GM18508 (cell line): ENCODE measurements around the gene GGT6.
"Not testable (repeated sequence)": the region's sequence is repeated elsewhere in the genome, so short reads cannot be mapped to it uniquely, and the experiment has no call there.

Experiments
- ATAC-seq: cut with Tn5 transposase; IDR thresholded peaks from one replicate; pipeline ENCODE4 v1.9.1; 2021; ENCODE audit warnings: moderate number of reproducible peaks; ENCODE audit not compliant: insufficient read depth, unreplicated experiment

Gene GGT6

GRCh38 chr17:4560421-4560820 is at the start of gene GGT6:
GGT6 (minus strand) TSS chr17:4560577; CDS start chr17:4560521, 56 bp downstream.
- no peak for ATAC-seq

GRCh38 chr17:4610162-4610561 is 49.8 kb upstream of the GGT6 start:
- no peak for ATAC-seq

GRCh38 chr17:4609761-4610160 is 49.4 kb upstream of the GGT6 start:
- ATAC-seq, result no peak

- no peak for ATAC-seq
These were observed 47.4 kb upstream of the GGT6 start for GRCh38 chr17:4607773-4608187.

GRCh38 chr17:4607261-4607741 is 46.9 kb upstream of the GGT6 start:
- no peak for ATAC-seq

GRCh38 chr17:4605826-4606225 is 45.4 kb upstream of the GGT6 start:
- ATAC-seq, result no peak

- ATAC-seq, result not testable (repeated sequence)
These were observed 44.4 kb upstream of the GGT6 start for GRCh38 chr17:4604736-4605135.

GRCh38 chr17:4604111-4604644 is 43.8 kb upstream of the GGT6 start:
- ATAC-seq, result no peak

GRCh38 chr17:4602041-4602440 is 41.7 kb upstream of the GGT6 start:
- ATAC-seq, result no peak

- ATAC-seq, result no peak
These were observed 40.9 kb upstream of the GGT6 start for GRCh38 chr17:4601326-4601725.

- no peak for ATAC-seq
These were observed 40.2 kb upstream of the GGT6 start for GRCh38 chr17:4600563-4600962.

GRCh38 chr17:4599505-4600281 is 39.3 kb upstream of the GGT6 start:
- ATAC-seq, result no peak

- no peak for ATAC-seq
These were observed 38.6 kb upstream of the GGT6 start for GRCh38 chr17:4598776-4599504.

- ATAC-seq, result no peak
These were observed 37.6 kb upstream of the GGT6 start for GRCh38 chr17:4597975-4598374.

- no peak for ATAC-seq
These were observed 36.4 kb upstream of the GGT6 start for GRCh38 chr17:4596636-4597380.

GRCh38 chr17:4595685-4596342 is 35.4 kb upstream of the GGT6 start:
- ATAC-seq, result not testable (repeated sequence)

- ATAC-seq, result no peak
These were observed 34.7 kb upstream of the GGT6 start for GRCh38 chr17:4594931-4595684.

- no peak for ATAC-seq
These were observed 34.0 kb upstream of the GGT6 start for GRCh38 chr17:4594406-4594805.

- no peak for ATAC-seq
These were observed 32.6 kb upstream of the GGT6 start for GRCh38 chr17:4593021-4593421.
